MM.1S (cell line): Measurements from ENCODE around the gene PREX1.

Source experiments
- DNase-seq: peaks from one replicate; pipeline ENCODE4 v3.0.0-alpha.2; 2015
- H2AFZ ChIP-seq: fragments of 300-600 bp; sonication (generic); 2 replicates; pipeline ENCODE4 v1.6.0; 2016; ENCODE audit warnings: antibody characterized with exemption, low read length
- H3F3A ChIP-seq: fragments of 300-600 bp; sonication (generic); 2 replicates; pipeline ENCODE4 v1.6.1; 2016; ENCODE audit warnings: mild to moderate bottlenecking, antibody characterized with exemption, low read length, moderate library complexity, mixed read lengths; ENCODE audit not compliant: insufficient read depth
- H3K27ac ChIP-seq: fragments of 300-600 bp; sonication (generic); 2 replicates; pipeline ENCODE4 v1.5.1; 2016; ENCODE audit warnings: mild to moderate bottlenecking, low read length
- H3K27me3 ChIP-seq: fragments of 300-600 bp; sonication (generic); replicated peaks from 2 replicates; pipeline ENCODE4 v1.6.0; 2016; ENCODE audit warnings: low read length; ENCODE audit not compliant: insufficient read depth
- H3K36me3 ChIP-seq: fragments of 300-600 bp; sonication (generic); replicated peaks from 2 replicates; pipeline ENCODE4 v1.6.1; 2016; ENCODE audit warnings: mild to moderate bottlenecking, low read length, mixed read lengths; ENCODE audit not compliant: insufficient read depth
- H3K4me1 ChIP-seq: fragments of 300-600 bp; sonication (generic); 2 replicates; pipeline ENCODE4 v1.6.1; 2016; ENCODE audit warnings: low read length, mixed read lengths
- H3K4me2 ChIP-seq: fragments of 300-600 bp; sonication (generic); 2 replicates; pipeline ENCODE4 v1.6.0; 2016; ENCODE audit warnings: low read depth, low read length
- H3K4me3 ChIP-seq: fragments of 300-600 bp; sonication (generic); 2 replicates; pipeline ENCODE4 v1.5.1; 2016; ENCODE audit warnings: low read length, mixed read lengths
- H3K79me2 ChIP-seq: fragments of 300-600 bp; sonication (generic); 2 replicates; pipeline ENCODE4 v1.6.1; 2016; ENCODE audit warnings: mixed run types, low read length, mixed read lengths
- H3K9ac ChIP-seq: fragments of 300-600 bp; sonication (generic); 2 replicates; pipeline ENCODE4 v1.6.1; 2016; ENCODE audit warnings: low read length, mixed read lengths
- H3K9me2 ChIP-seq: fragments of 300-600 bp; sonication (generic); replicated peaks from 2 replicates; pipeline ENCODE4 v1.6.1; 2016; ENCODE audit warnings: mild to moderate bottlenecking, low read length, mixed read lengths; ENCODE audit not compliant: insufficient read depth
- H3K9me3 ChIP-seq: fragments of 300-600 bp; sonication (generic); replicated peaks from 2 replicates; pipeline ENCODE4 v1.6.1; 2016; ENCODE audit warnings: mild to moderate bottlenecking, low read length, mixed read lengths; ENCODE audit not compliant: insufficient read depth
- H4K20me1 ChIP-seq: fragments of 300-600 bp; sonication (generic); 2 replicates; pipeline ENCODE4 v1.6.1; 2016; ENCODE audit warnings: mild to moderate bottlenecking, low read length, moderate library complexity, mixed read lengths; ENCODE audit not compliant: insufficient read depth
- EZH2 ChIP-seq: fragments of 300-600 bp; sonication (generic); optimal IDR thresholded peaks from 2 replicates; pipeline ENCODE3; 2017; ENCODE audit warnings: low read depth, mild to moderate bottlenecking, antibody characterized with exemption, low read length, mixed read lengths
- EZH2phosphoT487 ChIP-seq: fragments of 300-600 bp; sonication (generic); IDR thresholded peaks from 2 replicates; pipeline ENCODE4 v1.6.1; 2018; ENCODE audit warnings: antibody characterized with exemption, low read length
- TF ChIP-seq, protein P1 (sequence below): fragments of 300-600 bp; sonication (generic); IDR thresholded peaks from 2 replicates; pipeline ENCODE4 v1.5.1; 2016; ENCODE audit warnings: antibody characterized with exemption, low read length, mixed read lengths

The PREX1 gene

DNA sequence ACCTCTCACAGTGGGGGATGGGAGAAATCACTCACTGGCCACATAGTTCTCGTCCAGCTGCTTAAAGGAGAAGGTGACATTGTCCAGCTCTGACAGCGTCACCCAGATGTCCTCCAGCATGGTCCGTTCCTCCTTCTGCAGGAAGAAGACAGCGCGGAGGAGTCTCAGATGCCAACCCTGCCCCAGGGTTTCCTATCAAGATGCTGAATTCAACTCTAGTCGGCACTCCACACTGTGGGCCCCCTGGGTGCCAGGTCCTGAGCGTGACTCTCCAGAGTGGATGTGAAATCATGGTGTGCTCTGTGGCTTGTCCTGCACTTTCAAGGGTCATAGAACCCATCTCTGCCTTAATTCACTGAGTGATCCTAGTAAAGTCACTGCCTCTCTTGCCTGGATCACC, 193.2 kb downstream of the PREX1 start:
- no peak overlapping the region for H3K27ac ChIP-seq
- no peaks in the 10 kb centered on the region for H3K36me3 ChIP-seq
- no peak overlapping the region for H3K9ac ChIP-seq
- no peaks in the 10 kb centered on the region for H3F3A ChIP-seq
- no peaks in the 10 kb centered on the region for H3K9me2 ChIP-seq
- H4K20me1 ChIP-seq = no peaks in the 10 kb centered on the region
- no peak overlapping the region for H3K4me2 ChIP-seq
- DNase-seq = no peak
- TF ChIP-seq, protein P1, sequence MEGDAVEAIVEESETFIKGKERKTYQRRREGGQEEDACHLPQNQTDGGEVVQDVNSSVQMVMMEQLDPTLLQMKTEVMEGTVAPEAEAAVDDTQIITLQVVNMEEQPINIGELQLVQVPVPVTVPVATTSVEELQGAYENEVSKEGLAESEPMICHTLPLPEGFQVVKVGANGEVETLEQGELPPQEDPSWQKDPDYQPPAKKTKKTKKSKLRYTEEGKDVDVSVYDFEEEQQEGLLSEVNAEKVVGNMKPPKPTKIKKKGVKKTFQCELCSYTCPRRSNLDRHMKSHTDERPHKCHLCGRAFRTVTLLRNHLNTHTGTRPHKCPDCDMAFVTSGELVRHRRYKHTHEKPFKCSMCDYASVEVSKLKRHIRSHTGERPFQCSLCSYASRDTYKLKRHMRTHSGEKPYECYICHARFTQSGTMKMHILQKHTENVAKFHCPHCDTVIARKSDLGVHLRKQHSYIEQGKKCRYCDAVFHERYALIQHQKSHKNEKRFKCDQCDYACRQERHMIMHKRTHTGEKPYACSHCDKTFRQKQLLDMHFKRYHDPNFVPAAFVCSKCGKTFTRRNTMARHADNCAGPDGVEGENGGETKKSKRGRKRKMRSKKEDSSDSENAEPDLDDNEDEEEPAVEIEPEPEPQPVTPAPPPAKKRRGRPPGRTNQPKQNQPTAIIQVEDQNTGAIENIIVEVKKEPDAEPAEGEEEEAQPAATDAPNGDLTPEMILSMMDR = no peak
- no peak for TF ChIP-seq EZH2
- TF ChIP-seq EZH2phosphoT487 = no peak
- H3K9me3 ChIP-seq = no peaks in the 10 kb centered on the region
- no peak overlapping the region for H3K4me3 ChIP-seq
- H3K79me2 ChIP-seq = no peaks in the 10 kb centered on the region
- H3K4me1 ChIP-seq = no peaks in the 10 kb centered on the region
- H3K27me3 ChIP-seq = no peaks in the 10 kb centered on the region
- no peak overlapping the region for H2AFZ ChIP-seq

DNA sequence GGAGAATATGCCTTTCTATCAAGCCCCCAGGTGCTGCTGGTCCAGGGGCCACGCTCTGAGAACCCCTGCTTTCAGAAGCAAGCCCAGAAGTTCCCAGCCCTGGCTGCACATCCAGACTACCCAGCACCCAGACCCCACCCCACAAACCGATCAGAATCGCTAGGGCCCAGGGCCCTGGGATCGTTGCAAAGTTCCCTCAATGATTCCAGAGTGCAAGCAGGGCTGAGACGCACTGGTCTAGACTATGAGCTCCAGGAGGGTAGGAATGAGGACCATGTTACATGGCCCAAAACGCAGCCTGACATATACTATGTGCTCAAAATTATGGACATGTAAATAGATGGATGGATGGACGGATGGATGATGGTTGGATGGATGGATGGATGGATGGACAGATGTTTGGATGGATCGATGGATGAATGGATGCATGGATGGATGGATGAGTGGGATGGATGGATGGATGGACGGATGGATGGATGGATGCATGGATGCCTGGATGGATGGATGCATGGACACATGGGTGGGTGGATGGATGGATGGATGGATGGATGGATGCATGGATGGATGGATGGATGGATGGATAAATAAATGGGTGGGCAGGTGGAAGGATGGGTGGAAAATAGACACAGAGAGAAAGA, 194.1 kb downstream of the PREX1 start:
- Histone ChIP-seq H3K27me3 (no peaks in the 10 kb centered on the region), H3K4me1 (no peaks in the 10 kb centered on the region), H3K9ac (no peak overlapping the region), H3K36me3 (no peaks in the 10 kb centered on the region), H3K79me2 (no peaks in the 10 kb centered on the region), H3F3A (no peaks in the 10 kb centered on the region), H3K9me3 (no peaks in the 10 kb centered on the region), H3K27ac (no peak overlapping the region), H3K4me2 (no peak overlapping the region), H3K4me3 (no peak overlapping the region), H2AFZ (no peak overlapping the region), H3K9me2 (no peaks in the 10 kb centered on the region), H4K20me1 (no peaks in the 10 kb centered on the region)
- DNase-seq = no peak
- TF ChIP-seq, protein P1 = no peak
- TF ChIP-seq EZH2phosphoT487 (no peak), EZH2 (no peak)

DNA sequence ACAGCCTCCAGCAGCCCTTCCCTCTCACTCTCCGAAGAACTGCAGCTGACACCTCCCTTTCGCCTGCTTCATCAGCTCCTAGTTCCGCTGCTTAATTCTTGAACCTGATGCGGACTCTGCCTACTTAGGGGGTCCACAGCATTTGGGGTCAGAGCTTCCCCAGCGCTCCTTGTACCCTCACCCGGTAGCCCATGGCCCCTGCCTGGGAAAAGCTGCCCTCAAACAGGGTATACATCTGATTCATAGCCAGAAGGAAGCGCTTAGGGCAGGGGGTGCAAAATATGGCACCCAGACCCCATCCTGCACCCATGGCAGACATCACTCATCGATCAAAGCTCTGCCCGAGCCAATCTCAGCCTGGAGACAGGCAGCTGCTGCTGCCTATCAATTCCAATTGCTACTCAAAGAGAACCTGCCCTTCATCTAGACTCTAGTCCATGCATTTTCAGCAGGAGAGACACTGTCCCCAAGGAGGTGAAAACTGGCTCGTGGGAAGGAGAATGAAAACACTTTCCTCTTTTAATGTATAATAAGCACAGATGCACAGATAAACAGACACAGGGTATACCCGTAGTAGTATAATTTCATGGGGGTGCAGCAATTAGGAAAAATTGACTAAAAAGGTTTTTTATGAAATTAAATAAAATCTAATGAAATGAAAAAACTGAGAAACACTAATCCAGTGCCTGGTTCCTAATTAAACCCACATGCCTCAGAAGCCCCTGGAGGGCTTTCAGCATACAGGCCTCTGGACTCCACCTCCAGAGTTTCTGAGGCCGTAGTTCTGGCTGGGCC, 194.8 kb downstream of the PREX1 start:
- H3K79me2 ChIP-seq = no peaks in the 10 kb centered on the region
- H3K27me3 ChIP-seq = no peaks in the 10 kb centered on the region
- H3K27ac ChIP-seq = no peak overlapping the region
- no peak overlapping the region for H3K4me3 ChIP-seq
- H3K9ac ChIP-seq = no peak overlapping the region
- H3K36me3 ChIP-seq = no peaks in the 10 kb centered on the region
- no peak overlapping the region for H2AFZ ChIP-seq
- H3K4me2 ChIP-seq = no peak overlapping the region
- no peaks in the 10 kb centered on the region for H3F3A ChIP-seq
- H3K9me3 ChIP-seq = no peaks in the 10 kb centered on the region
- no peak for DNase-seq
- no peaks in the 10 kb centered on the region for H3K4me1 ChIP-seq
- TF ChIP-seq, protein P1 = no peak
- no peak for TF ChIP-seq EZH2phosphoT487
- TF ChIP-seq EZH2 = no peak
- H3K9me2 ChIP-seq = no peaks in the 10 kb centered on the region
- no peaks in the 10 kb centered on the region for H4K20me1 ChIP-seq
